Sigmoid colon (tissue), 7 donors: ENCODE data around the gene TRAF2. TPM values are rescaled to one million over a fixed set of nuclear protein-coding genes. Genes with fewer than 3 reads are reported as not detected.
"Not testable (repeated sequence)": the region's sequence is repeated elsewhere in the genome, so short reads cannot be mapped to it uniquely, and the experiment has no call there.

Source experiments
- DNase-seq: peaks from one replicate; pipeline ENCODE4 v3.0.0-alpha.2; 2019
- H3K27ac ChIP-seq, 4 donors: fragments of 200-600 bp; sonication (generic); one replicate each; pipeline ENCODE4 v1.5.1; 2016 to 2019; ENCODE audit warnings: mild to moderate bottlenecking in 1 of 4
- H3K27me3 ChIP-seq, 3 donors: fragments of 200-600 bp; sonication (generic); one replicate each; pipeline ENCODE4 v1.5.1; 2019; ENCODE audit warnings: mild to moderate bottlenecking in 1 of 3
- H3K36me3 ChIP-seq, 4 donors: fragments of 200-600 bp; sonication (generic); one replicate each; pipeline ENCODE4 v1.5.1; 2016 to 2019
- H3K4me1 ChIP-seq, 4 donors: fragments of 200-600 bp; sonication (generic); one replicate each; pipeline ENCODE4 v1.5.1; 2017 to 2019
- H3K4me3 ChIP-seq, 4 donors: fragments of 200-600 bp; sonication (generic); one replicate each; pipeline ENCODE4 v1.5.1; 2017 to 2019; ENCODE audit warnings: mild to moderate bottlenecking in 2 of 4, moderate library complexity in 1 of 4
- H3K9me3 ChIP-seq, 4 donors: fragments of 200-600 bp in 3 of 4; sonication (generic) in 3 of 4; one replicate each; pipeline versions ENCODE4 v1.5.1 to v1.6.1; 2013 to 2019
- CTCF ChIP-seq, 4 experiments: fragments of 450-650 bp in 3 of 4; fragments of 200-600 bp in 1 of 4; IDR thresholded peaks; one replicate each; pipeline ENCODE4 v1.5.1; 2016 to 2019; ENCODE audit warnings: antibody characterized with exemption in 4 of 4, mild to moderate bottlenecking in 3 of 4, moderate library complexity in 2 of 4
- EP300 ChIP-seq, 4 donors: sonication (generic); formaldehyde crosslinking; IDR thresholded peaks; one replicate each; pipeline ENCODE4 v1.6.1; 2017; ENCODE audit warnings: antibody characterized with exemption in 4 of 4
- POLR2A ChIP-seq, 2 donors: fragments of 450-650 bp; IDR thresholded peaks; one replicate each; pipeline ENCODE4 v1.6.1; 2016; ENCODE audit warnings: antibody characterized with exemption in 2 of 2, mild to moderate bottlenecking in 2 of 2, moderate library complexity in 2 of 2
- POLR2AphosphoS5 ChIP-seq, 4 donors: sonication (generic); formaldehyde crosslinking; IDR thresholded peaks; one replicate each; pipeline ENCODE4 v1.6.1; 2017; ENCODE audit warnings: antibody characterized with exemption in 4 of 4
- WGBS, 2 donors: extraction: QIAGEN DNeasy Blood & Tissue Kit; methylation state at CpG; one replicate each; pipeline ENCODE4 v1.1.7; 2013; 5-methylcytosine and 5-hydroxymethylcytosine counted together
- intact Hi-C: fragments of 100-400 bp; cut with DNase I; formaldehyde crosslinking; loops from one replicate; pipeline ENCODE4 v1.15.1; 2023
- polyA plus RNA-seq, 3 donors: library from polyadenylated mRNA; stranded (reverse); fragments of 200-250 nt; gene quantifications; one replicate each; pipeline ENCODE4 v1.2.3, GENCODE V29; 2013
- total RNA-seq, 4 donors: library from RNA; depleted of rRNA; stranded (reverse); fragments of >200 nt; gene quantifications; one replicate each; pipeline ENCODE4 v1.1.0, GENCODE V29; 2016
- donor health status: healthy with polysubstance abuse.
- donor health status: Bipolar disorder and iron deficiency.
- donor health status: healthy.

The TRAF2 gene
- total and polyA plus RNA-seq, 7 donors: 1.8 to 21.9 (median 5.5) TPM

- peaks cover 0 to 42% (median 15%) of the 10 kb centered on the region in 4 donors for H3K36me3 ChIP-seq
Measured at GRCh38 chr9:136839229-136840139, 46.8 kb upstream of the TRAF2 start.

GRCh38 chr9:136840140-136840876 lies 46.0 kb upstream of the TRAF2 start:
- Histone ChIP-seq H3K27ac (peak overlapping the region in 1 of 4 donors; percentile 22), H3K9me3 (no peaks in the 10 kb centered on the region), H3K36me3 (peaks cover 0 to 42% (median 15%) of the 10 kb centered on the region in 4 donors), H3K4me3 (no peak overlapping the region), H3K4me1 (peaks cover 0 to 44% (median 39%) of the 10 kb centered on the region in 4 donors), H3K27me3 (peaks cover 10 to 28% (median 20%) of the 10 kb centered on the region in 3 donors)
- DNase-seq: no peak
- intact Hi-C loops: loop anchor here (10.0 kb wide), 1 partner anchor 194 kb away; the partner anchor contains the start of gene FUT7
- 23 to 70% methylated on average over 32 of the region's 32 CpGs for WGBS, 2 donors
- TF ChIP-seq POLR2A (IDR thresholded peaks at IDR 0.05) (no peak), CTCF (IDR thresholded peaks at IDR 0.05) (no peak), POLR2AphosphoS5 (IDR thresholded peaks at IDR 0.05) (no peak), EP300 (IDR thresholded peaks at IDR 0.05) (no peak)

More at GRCh38 chr9:136839229-136840139, 46.8 kb upstream of the TRAF2 start:
- intact Hi-C loops: loop anchor here (10.0 kb wide), 1 partner anchor 195 kb away; the partner anchor contains the start of gene FUT7
- H3K4me1 ChIP-seq: peaks cover 0 to 39% (median 37%) of the 10 kb centered on the region in 4 donors
- no peak overlapping the region for H3K27ac ChIP-seq
- WGBS, 2 donors: 81 to 89% methylated on average over 36 of the region's 36 CpGs
- no peak overlapping the region for H3K4me3 ChIP-seq
- H3K27me3 ChIP-seq: peaks cover 8 to 22% (median 15%) of the 10 kb centered on the region in 3 donors
- TF ChIP-seq POLR2AphosphoS5 (IDR thresholded peaks at IDR 0.05): no peak
- TF ChIP-seq CTCF (IDR thresholded peaks at IDR 0.05): no peak
- no peak for TF ChIP-seq EP300 (IDR thresholded peaks at IDR 0.05)
- TF ChIP-seq POLR2A (IDR thresholded peaks at IDR 0.05): no peak
- DNase-seq: no peak
- no peaks in the 10 kb centered on the region for H3K9me3 ChIP-seq

- 16 to 63% methylated on average over 28 of the region's 28 CpGs for WGBS, 2 donors
- Histone ChIP-seq H3K36me3 (peaks cover 0 to 36% (median 15%) of the 10 kb centered on the region in 4 donors), H3K9me3 (no peaks in the 10 kb centered on the region), H3K4me3 (no peak overlapping the region), H3K4me1 (peaks cover 0 to 51% (median 45%) of the 10 kb centered on the region in 4 donors), H3K27ac (peak overlapping the region in 1 of 4 donors; percentile 22), H3K27me3 (peaks cover 18 to 35% (median 28%) of the 10 kb centered on the region in 3 donors)
- intact Hi-C loops: loop anchor here (10.0 kb wide), 1 partner anchor 194 kb away; the partner anchor contains the start of gene FUT7
- TF ChIP-seq EP300 (IDR thresholded peaks at IDR 0.05): no peak
- TF ChIP-seq CTCF (IDR thresholded peaks at IDR 0.05): no peak
- no peak for TF ChIP-seq POLR2AphosphoS5 (IDR thresholded peaks at IDR 0.05)
- TF ChIP-seq POLR2A (IDR thresholded peaks at IDR 0.05): no peak
- no peak for DNase-seq
Measured at GRCh38 chr9:136840877-136841645, 45.3 kb upstream of the TRAF2 start.

GRCh38 chr9:136841646-136842379 lies 44.5 kb upstream of the TRAF2 start:
- not testable (repeated sequence) for DNase-seq

More at GRCh38 chr9:136841646-136842379, 44.5 kb upstream of the TRAF2 start:
- H3K4me1 ChIP-seq: peaks cover 0 to 59% (median 51%) of the 10 kb centered on the region in 4 donors
- peaks cover 0 to 29% (median 15%) of the 10 kb centered on the region in 4 donors for H3K36me3 ChIP-seq
- H3K4me3 ChIP-seq: peak overlapping the region in 3 of 4 donors; percentile 35 to 45 (median 42)
- 8 to 52% methylated on average over 16 of the region's 16 CpGs for WGBS, 2 donors
- H3K27me3 ChIP-seq: peaks cover 23 to 43% (median 36%) of the 10 kb centered on the region in 3 donors
- intact Hi-C loops: loop anchor here (2.0 to 10.0 kb wide), 2 partner anchors 103 to 193 kb away; partner anchors contain the start of genes C8G, FBXW5 and FUT7
- peak overlapping the region in 1 of 4 donors; percentile 43 for H3K27ac ChIP-seq
- H3K9me3 ChIP-seq: not testable (repeated sequence)
